GM12878 (cell line): ENCODE data around the gene PHACTR1. TPM values are rescaled to one million over a fixed set of nuclear protein-coding genes. Genes with fewer than 3 reads are reported as not detected.

Experiments
- ATAC-seq: fragments of 200-7000 bp; cut with Tn5 transposase; 3 replicates; pipeline ENCODE4 v1.9.1; 2020; ENCODE audit warnings: mild to moderate bottlenecking, moderate library complexity
- BruUV-seq: library from RNA; stranded (reverse); fragments of 400-500 nt; replicated peaks from 2 replicates; lab custom pipeline; 2021; lab: Mats Ljungman, UMichigan
- CTCF ChIA-PET: fragments of 300-600 bp; sonication (Branson Sonifier 250); formaldehyde crosslinking; extraction: SDS; loops from one replicate; lab custom pipeline; 2021; ENCODE audit warnings: inconsistent platforms; lab: Yijun Ruan, JAX
- POLR2A ChIA-PET: fragments of 350-600 bp; formaldehyde crosslinking; extraction: SDS; loops from one replicate; lab custom pipeline; 2021; ENCODE audit warnings: inconsistent platforms; lab: Charles Lee
- RAD21 ChIA-PET: fragments of 300-600 bp; sonication (Branson Sonifier 250); formaldehyde crosslinking; loops from one replicate; lab custom pipeline; 2023; ENCODE audit warnings: antibody characterized with exemption; ENCODE audit not compliant: unreplicated experiment; lab: Charles Lee
- SMC1A ChIA-PET: fragments of 300-600 bp; sonication (Branson Sonifier 250); formaldehyde crosslinking; loops from one replicate; lab custom pipeline; 2023; ENCODE audit not compliant: unreplicated experiment, uncharacterized antibody; lab: Charles Lee
- DNase-seq: peaks from one replicate; pipeline ENCODE4 v3.0.0-alpha.2; 2011; ENCODE audit warnings: low read depth, low spot score
- FAIRE-seq: peaks from 3 replicates; lab custom pipeline; 2011; peaks lifted over from hg19 to GRCh38; lab: Jason Lieb, UNC
- H2AFZ ChIP-seq: 2 replicates; pipeline ENCODE4 v1.6.0; 2011; ENCODE audit warnings: low read depth, low read length, control low read depth; ENCODE audit not compliant: control insufficient read depth
- H3K27ac ChIP-seq: 2 replicates; pipeline ENCODE4 v1.5.1; 2011; ENCODE audit warnings: control low read depth; ENCODE audit not compliant: control insufficient read depth, insufficient read depth
- H3K27me3 ChIP-seq, 2 experiments: replicated peaks in 1 of 2; 2 replicates each; pipeline versions ENCODE4 v1.6.0 to v1.6.1; 2011; ENCODE audit warnings: low read length in 1 of 2; ENCODE audit not compliant: control insufficient read depth in 2 of 2, insufficient read depth in 2 of 2
- H3K36me3 ChIP-seq, 2 experiments: 2 replicates each; pipeline ENCODE4 v1.5.1; 2011; ENCODE audit warnings: low read length in 1 of 2; ENCODE audit not compliant: control insufficient read depth in 2 of 2, insufficient read depth in 2 of 2
- H3K4me1 ChIP-seq: 2 replicates; pipeline ENCODE4 v1.6.1; 2011; ENCODE audit warnings: mild to moderate bottlenecking, low read length, moderate library complexity, mixed read lengths; ENCODE audit not compliant: control insufficient read depth, insufficient read depth
- H3K4me2 ChIP-seq: 2 replicates; pipeline ENCODE4 v1.6.0; 2011; ENCODE audit warnings: control low read depth; ENCODE audit not compliant: control insufficient read depth, insufficient read depth
- H3K4me3 ChIP-seq: fragments of 200-600 bp; sonication (generic); 2 replicates; pipeline ENCODE4 v1.5.1; 2016
- H3K79me2 ChIP-seq: 2 replicates; pipeline ENCODE4 v1.6.0; 2011; ENCODE audit warnings: low read length; ENCODE audit not compliant: control insufficient read depth, insufficient read depth
- H3K9ac ChIP-seq: 2 replicates; pipeline ENCODE4 v1.8.0; 2011; ENCODE audit warnings: low read length, control low read depth, mixed read lengths; ENCODE audit not compliant: control insufficient read depth, insufficient read depth
- H3K9me3 ChIP-seq: replicated peaks from 3 replicates; pipeline ENCODE4 v1.5.1; 2011; ENCODE audit warnings: mild to moderate bottlenecking, low read length; ENCODE audit not compliant: control insufficient read depth, insufficient read depth
- H4K20me1 ChIP-seq: 2 replicates; pipeline ENCODE4 v1.6.0; 2011; ENCODE audit not compliant: control insufficient read depth, insufficient read depth
- BHLHE40 ChIP-seq, 2 experiments: fragments of 450-650 bp in 1 of 2; IDR thresholded peaks; 2 replicates each; pipeline ENCODE4 v1.6.1; 2011 to 2017; ENCODE audit warnings: low read depth in 2 of 2, borderline replicate concordance in 1 of 2, improper control_type of control experiment in 1 of 2, low read length in 1 of 2, mild to moderate bottlenecking in 1 of 2
- GABPA ChIP-seq: IDR thresholded peaks from 2 replicates; pipeline ENCODE4 v1.6.1; 2014; ENCODE audit warnings: antibody characterized with exemption, low read depth, mild to moderate bottlenecking, inconsistent platforms
- HDAC2 ChIP-seq: fragments of 200-600 bp; sonication (generic); IDR thresholded peaks from 2 replicates; pipeline ENCODE4 v1.6.1; 2017
- ZNF217 ChIP-seq: fragments of 450-650 bp; IDR thresholded peaks from 2 replicates; pipeline ENCODE4 v1.6.1; 2017; ENCODE audit warnings: antibody characterized with exemption, mild to moderate bottlenecking
- ZNF622 ChIP-seq: fragments of 450-650 bp; IDR thresholded peaks from 2 replicates; pipeline ENCODE4 v1.6.1; 2017; ENCODE audit warnings: mild to moderate bottlenecking, inconsistent platforms
- WGBS: methylation state at CpG from one replicate; pipeline ENCODE4 v1.1.6; 2016; ENCODE audit warnings: low lambda C conversion rate; ENCODE audit not compliant: insufficient replicate concordance, insufficient coverage; ENCODE audit errors: missing lambda C conversion rate; 5-methylcytosine and 5-hydroxymethylcytosine counted together
- in situ Hi-C: fragments of 300-500 bp; cut with MboI; formaldehyde crosslinking; loops from 9 replicates; pipeline ENCODE4 v1.14.3; 2018; ENCODE audit warnings: mixed read lengths
- intact Hi-C: fragments of 100-400 bp; cut with micrococcal nuclease; formaldehyde crosslinking; loops from one replicate; pipeline ENCODE4 v1.14.2; 2022; ENCODE audit not compliant: unreplicated experiment
- polyA plus RNA-seq, 11 experiments: library from polyadenylated mRNA; depleted of rRNA in 4 of 11; unstranded in 6 of 11; stranded (reverse) in 5 of 11; fragments of >200 nt; fragmentation: Nextera tagmentation in 4 of 11; fragmentation: Illumina TruSeq in 1 of 11; extraction: Ambion mirVana in 4 of 11; extraction: Trizol in 1 of 11; gene quantifications; 1 replicate in 1 of 11; 2 replicates in 10 of 11; pipeline versions ENCODE4 v1.2.1 to v1.2.3, GENCODE V29; 2011 to 2016; ENCODE audit warnings: inconsistent platforms in 2 of 11, missing spikeins in 2 of 11, low read depth in 1 of 11
- total RNA-seq, 4 experiments: library from RNA; depleted of rRNA in 3 of 4; stranded (reverse); fragments of >200 nt in 3 of 4; fragmentation: Illumina TruSeq in 1 of 4; extraction: Trizol in 1 of 4; gene quantifications; 2 replicates each; pipeline versions ENCODE4 v1.2.1 to v1.2.3, GENCODE V29; 2013 to 2021
- TF ChIP-seq, protein P1 (sequence below): fragments of 450-650 bp; IDR thresholded peaks from 2 replicates; pipeline ENCODE4 v1.6.1; 2018; ENCODE audit warnings: borderline replicate concordance, mild to moderate bottlenecking; ENCODE audit not compliant: partially characterized antibody
- TF ChIP-seq, protein P2 (sequence below): fragments of 450-650 bp; IDR thresholded peaks from 2 replicates; pipeline ENCODE4 v1.6.1; 2017; ENCODE audit warnings: mild to moderate bottlenecking, moderate library complexity
- TF ChIP-seq, protein P3 (sequence below): IDR thresholded peaks from 2 replicates; pipeline ENCODE4 v1.6.1; 2012; ENCODE audit warnings: mild to moderate bottlenecking, low read depth, low read length

PHACTR1 gene
- total and polyA plus RNA-seq, 10 of the 15 experiments (the other 5 are each of a cell fraction or from before 2014, with no cell fraction given), result 34.2 to 94.6 (median 62.3) TPM

DNA sequence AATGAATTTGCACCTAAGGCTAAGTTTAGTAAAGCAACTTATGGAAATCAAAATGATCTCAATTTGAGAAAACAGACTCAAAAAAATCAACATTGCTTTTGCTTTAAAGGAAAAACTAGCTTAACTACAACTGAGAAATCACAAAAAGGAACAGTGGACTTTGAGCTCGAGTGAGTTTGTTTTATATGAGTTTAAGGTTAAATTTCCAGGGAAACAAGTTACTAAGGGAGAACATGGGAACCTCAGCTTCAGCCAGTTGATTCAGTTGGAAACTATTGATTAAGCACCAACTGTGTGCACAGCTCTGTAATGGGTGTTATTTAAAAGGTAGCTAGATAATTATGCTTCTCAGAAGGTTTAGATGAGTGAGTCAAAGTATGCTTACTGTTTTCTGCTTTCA is 526.0 kb downstream of the PHACTR1 start:
- intact Hi-C loops, result no loop called here

More for the DNA sequence above, 526.0 kb downstream of the PHACTR1 start:
- H3K27me3 ChIP-seq, result no peaks in the 10 kb centered on the region
- in situ Hi-C loops, result no loop called here
- H3K4me1 ChIP-seq, result no peaks in the 10 kb centered on the region
- 41% methylated on average over 1 of the region's 1 CpG for WGBS
- FAIRE-seq, result no peak
- no peak overlapping the region for H2AFZ ChIP-seq
- peaks cover 4% of the 10 kb centered on the region; the same call in 1 of the 3 replicates for H3K9me3 ChIP-seq
- no peaks in the 10 kb centered on the region for H3K36me3 ChIP-seq
- SMC1A ChIA-PET, result interaction anchor here (0.7 to 1.9 kb wide), 8 partner anchors 8 to 85 kb away, joined by 3 to 10 read pairs (median 4); no protein-coding TSS in a partner anchor
- RAD21 ChIA-PET, result interaction anchor here (1.2 kb wide), 1 partner anchor 14 kb away, joined by 3 read pairs; no protein-coding TSS in a partner anchor
- no peaks in the 10 kb centered on the region for H3K79me2 ChIP-seq
- TF ChIP-seq HDAC2 (no peak), ZNF622 (no peak), BHLHE40 (IDR thresholded peaks at IDR 0.05; ENCODE audit: borderline replicate concordance in 1 of 2, low read depth in 2 of 2, low read length in 1 of 2) (no peak), ZNF217 (no peak), GABPA (no peak)
- TF ChIP-seq, protein P1, sequence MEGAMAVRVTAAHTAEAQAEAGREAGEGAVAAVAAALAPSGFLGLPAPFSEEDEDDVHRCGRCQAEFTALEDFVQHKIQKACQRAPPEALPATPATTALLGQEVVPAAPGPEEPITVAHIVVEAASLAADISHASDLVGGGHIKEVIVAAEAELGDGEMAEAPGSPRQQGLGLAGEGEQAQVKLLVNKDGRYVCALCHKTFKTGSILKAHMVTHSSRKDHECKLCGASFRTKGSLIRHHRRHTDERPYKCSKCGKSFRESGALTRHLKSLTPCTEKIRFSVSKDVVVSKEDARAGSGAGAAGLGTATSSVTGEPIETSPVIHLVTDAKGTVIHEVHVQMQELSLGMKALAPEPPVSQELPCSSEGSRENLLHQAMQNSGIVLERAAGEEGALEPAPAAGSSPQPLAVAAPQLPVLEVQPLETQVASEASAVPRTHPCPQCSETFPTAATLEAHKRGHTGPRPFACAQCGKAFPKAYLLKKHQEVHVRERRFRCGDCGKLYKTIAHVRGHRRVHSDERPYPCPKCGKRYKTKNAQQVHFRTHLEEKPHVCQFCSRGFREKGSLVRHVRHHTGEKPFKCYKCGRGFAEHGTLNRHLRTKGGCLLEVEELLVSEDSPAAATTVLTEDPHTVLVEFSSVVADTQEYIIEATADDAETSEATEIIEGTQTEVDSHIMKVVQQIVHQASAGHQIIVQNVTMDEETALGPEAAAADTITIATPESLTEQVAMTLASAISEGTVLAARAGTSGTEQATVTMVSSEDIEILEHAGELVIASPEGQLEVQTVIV, result no peak
- TF ChIP-seq, protein P2, sequence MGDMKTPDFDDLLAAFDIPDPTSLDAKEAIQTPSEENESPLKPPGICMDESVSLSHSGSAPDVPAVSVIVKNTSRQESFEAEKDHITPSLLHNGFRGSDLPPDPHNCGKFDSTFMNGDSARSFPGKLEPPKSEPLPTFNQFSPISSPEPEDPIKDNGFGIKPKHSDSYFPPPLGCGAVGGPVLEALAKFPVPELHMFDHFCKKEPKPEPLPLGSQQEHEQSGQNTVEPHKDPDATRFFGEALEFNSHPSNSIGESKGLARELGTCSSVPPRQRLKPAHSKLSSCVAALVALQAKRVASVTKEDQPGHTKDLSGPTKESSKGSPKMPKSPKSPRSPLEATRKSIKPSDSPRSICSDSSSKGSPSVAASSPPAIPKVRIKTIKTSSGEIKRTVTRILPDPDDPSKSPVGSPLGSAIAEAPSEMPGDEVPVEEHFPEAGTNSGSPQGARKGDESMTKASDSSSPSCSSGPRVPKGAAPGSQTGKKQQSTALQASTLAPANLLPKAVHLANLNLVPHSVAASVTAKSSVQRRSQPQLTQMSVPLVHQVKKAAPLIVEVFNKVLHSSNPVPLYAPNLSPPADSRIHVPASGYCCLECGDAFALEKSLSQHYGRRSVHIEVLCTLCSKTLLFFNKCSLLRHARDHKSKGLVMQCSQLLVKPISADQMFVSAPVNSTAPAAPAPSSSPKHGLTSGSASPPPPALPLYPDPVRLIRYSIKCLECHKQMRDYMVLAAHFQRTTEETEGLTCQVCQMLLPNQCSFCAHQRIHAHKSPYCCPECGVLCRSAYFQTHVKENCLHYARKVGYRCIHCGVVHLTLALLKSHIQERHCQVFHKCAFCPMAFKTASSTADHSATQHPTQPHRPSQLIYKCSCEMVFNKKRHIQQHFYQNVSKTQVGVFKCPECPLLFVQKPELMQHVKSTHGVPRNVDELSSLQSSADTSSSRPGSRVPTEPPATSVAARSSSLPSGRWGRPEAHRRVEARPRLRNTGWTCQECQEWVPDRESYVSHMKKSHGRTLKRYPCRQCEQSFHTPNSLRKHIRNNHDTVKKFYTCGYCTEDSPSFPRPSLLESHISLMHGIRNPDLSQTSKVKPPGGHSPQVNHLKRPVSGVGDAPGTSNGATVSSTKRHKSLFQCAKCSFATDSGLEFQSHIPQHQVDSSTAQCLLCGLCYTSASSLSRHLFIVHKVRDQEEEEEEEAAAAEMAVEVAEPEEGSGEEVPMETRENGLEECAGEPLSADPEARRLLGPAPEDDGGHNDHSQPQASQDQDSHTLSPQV, result no peak
- TF ChIP-seq, protein P3, sequence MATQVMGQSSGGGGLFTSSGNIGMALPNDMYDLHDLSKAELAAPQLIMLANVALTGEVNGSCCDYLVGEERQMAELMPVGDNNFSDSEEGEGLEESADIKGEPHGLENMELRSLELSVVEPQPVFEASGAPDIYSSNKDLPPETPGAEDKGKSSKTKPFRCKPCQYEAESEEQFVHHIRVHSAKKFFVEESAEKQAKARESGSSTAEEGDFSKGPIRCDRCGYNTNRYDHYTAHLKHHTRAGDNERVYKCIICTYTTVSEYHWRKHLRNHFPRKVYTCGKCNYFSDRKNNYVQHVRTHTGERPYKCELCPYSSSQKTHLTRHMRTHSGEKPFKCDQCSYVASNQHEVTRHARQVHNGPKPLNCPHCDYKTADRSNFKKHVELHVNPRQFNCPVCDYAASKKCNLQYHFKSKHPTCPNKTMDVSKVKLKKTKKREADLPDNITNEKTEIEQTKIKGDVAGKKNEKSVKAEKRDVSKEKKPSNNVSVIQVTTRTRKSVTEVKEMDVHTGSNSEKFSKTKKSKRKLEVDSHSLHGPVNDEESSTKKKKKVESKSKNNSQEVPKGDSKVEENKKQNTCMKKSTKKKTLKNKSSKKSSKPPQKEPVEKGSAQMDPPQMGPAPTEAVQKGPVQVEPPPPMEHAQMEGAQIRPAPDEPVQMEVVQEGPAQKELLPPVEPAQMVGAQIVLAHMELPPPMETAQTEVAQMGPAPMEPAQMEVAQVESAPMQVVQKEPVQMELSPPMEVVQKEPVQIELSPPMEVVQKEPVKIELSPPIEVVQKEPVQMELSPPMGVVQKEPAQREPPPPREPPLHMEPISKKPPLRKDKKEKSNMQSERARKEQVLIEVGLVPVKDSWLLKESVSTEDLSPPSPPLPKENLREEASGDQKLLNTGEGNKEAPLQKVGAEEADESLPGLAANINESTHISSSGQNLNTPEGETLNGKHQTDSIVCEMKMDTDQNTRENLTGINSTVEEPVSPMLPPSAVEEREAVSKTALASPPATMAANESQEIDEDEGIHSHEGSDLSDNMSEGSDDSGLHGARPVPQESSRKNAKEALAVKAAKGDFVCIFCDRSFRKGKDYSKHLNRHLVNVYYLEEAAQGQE, result no peak
- H3K4me3 ChIP-seq, result no peak overlapping the region
- ATAC-seq, result no peak
- H3K27ac ChIP-seq, result no peak overlapping the region
- DNase-seq, result no peak
- no TSS peak for BruUV-seq
- H3K9ac ChIP-seq, result no peak overlapping the region
- CTCF ChIA-PET, result interaction anchor here (0.8 to 1.6 kb wide), 7 partner anchors 9 to 373 kb away, joined by 3 to 6 read pairs (median 4); partner anchors contain the start of gene NOL7
- POLR2A ChIA-PET, result interaction anchor here (1.4 to 1.8 kb wide), 2 partner anchors 10 to 16 kb away, joined by 4 to 5 read pairs; no protein-coding TSS in a partner anchor
- no peak overlapping the region for H3K4me2 ChIP-seq
- no peaks in the 10 kb centered on the region for H4K20me1 ChIP-seq
